Measurements from ENCODE around the gene KIF2C.
"Not testable (repeated sequence)": the region's sequence is repeated elsewhere in the genome, so short reads cannot be mapped to it uniquely, and the experiment has no call there.

KIF2C gene

DNA sequence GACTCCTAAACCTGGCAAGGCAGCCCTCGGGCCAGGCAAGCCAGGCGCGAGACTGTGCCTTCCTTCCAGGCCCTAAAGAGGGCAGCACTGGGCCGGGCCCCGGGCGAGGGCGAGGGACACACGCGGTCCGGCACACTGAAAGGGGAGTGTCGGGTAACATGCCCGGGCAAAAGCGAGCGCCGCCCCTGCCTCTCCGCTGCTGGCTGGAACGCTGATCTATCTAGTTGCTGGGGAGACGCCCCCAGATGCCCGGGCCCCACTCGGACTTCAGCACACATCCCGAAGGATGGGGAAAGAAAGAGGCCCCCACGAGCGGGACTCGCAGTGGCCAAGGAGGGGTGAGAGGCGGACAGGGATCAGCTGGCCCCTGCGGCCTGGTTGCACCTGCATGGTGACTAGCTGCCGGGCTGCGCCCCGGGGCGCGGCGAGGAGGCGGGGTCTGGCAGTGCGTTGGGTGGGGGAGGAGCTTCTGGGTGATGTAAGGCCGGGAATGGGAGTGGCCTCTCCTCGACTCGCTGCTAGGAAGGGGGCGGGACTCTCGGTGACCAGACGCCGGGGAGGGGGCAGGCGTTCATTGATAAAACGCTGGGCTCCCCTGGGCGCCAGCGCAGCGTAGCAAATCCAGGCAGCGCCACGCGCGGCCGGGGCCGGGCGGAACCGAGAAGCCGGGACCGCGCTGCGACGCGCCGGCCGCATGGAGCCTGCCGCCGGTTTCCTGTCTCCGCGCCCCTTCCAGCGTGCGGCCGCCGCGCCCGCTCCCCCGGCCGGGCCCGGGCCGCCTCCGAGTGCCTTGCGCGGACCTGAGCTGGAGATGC is 60.3 kb downstream of the KIF2C start, which contains the start of gene PLK3:
TSS of gene PLK3 (plus strand) at position 608 of the 815 bp plus-strand sequence. CDS start at position 695, 87 bp downstream.
- peak; percentile 99 to 100 for DNase-seq

GRCh38 chr1:44801491-44802305 is 62.1 kb downstream of the KIF2C start:
- DNase-seq = no peak

- DNase-seq = no peak
Observed at GRCh38 chr1:44802306-44803061, 62.8 kb downstream of the KIF2C start.

- DNase-seq = no peak
Observed at GRCh38 chr1:44803062-44803311, 63.4 kb downstream of the KIF2C start.

GRCh38 chr1:44803312-44804095 is 63.9 kb downstream of the KIF2C start:
- no peak for DNase-seq

- DNase-seq = no peak
Observed at GRCh38 chr1:44805311-44806024, 65.8 kb downstream of the KIF2C start.

DNA sequence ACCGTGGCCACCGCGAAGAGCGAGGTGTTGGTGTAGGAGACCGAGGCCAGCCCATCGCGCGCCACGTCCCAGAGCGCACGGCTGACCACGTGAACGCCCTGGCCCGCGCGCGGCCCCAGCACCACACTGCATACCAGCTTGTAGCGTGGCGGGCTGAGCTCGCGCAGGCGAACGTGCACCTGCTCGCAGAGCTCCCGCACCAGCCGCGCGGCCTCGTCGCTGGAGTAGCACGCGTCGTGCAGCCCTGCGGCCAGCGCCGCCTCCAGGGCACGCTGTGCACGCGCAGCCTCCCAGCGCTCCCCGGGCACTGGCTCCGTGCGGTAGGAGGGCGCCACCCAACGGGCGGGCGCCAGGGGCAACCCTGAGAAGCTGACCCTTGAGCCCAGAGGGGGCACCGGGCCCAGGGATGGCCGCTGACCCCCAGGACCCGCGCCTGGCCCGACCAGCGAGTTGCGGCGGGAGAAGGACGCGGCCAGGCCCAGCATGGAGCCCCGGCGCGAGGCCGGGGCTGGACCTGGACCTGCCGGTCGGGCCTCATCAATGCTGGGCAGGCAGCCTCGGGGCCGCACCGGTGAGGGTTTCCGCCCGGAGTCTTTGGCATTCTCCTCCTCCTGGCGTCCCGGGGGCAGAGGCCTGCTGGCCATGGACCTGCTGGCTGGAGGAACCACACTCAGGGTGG is 66.5 kb downstream of the KIF2C start:
- no peak for DNase-seq

DNA sequence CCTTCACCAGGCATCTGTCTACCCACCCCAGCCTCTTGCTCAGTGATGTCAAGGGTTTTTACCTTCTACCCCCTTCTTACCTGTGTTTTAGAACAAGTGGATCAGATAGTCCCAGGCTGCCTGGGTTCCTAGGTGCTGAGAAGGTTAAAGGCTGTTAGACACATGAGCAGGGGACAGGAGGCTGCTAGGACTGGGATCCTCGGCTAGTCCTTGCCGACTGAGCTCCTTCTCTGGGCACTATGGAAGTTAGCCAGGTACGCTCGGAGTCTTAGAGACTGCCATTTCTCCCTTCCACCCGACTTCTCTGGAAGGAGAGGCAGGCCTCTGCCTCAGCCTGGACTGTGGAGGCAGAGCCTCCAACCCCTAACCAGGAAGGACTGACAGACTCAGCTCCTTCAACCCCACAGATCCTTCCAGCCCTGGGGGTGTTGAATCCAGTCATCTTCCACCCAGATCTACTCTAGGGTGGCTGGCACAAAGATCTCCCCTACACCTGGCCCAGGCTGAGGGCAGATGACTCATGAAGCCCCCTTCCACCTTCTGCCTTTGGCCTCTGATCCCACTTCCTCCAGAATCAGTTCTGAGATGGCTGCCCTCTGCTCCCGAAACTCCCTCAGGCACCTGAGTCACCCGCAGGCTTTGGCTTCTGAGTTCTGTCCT is 67.2 kb downstream of the KIF2C start, which contains the start of gene DYNLT4:
TSS of gene DYNLT4 (minus strand) at position 648 of the 660 bp plus-strand sequence. CDS start 683 bp downstream, outside the sequence.
- DNase-seq = no peak

DNA sequence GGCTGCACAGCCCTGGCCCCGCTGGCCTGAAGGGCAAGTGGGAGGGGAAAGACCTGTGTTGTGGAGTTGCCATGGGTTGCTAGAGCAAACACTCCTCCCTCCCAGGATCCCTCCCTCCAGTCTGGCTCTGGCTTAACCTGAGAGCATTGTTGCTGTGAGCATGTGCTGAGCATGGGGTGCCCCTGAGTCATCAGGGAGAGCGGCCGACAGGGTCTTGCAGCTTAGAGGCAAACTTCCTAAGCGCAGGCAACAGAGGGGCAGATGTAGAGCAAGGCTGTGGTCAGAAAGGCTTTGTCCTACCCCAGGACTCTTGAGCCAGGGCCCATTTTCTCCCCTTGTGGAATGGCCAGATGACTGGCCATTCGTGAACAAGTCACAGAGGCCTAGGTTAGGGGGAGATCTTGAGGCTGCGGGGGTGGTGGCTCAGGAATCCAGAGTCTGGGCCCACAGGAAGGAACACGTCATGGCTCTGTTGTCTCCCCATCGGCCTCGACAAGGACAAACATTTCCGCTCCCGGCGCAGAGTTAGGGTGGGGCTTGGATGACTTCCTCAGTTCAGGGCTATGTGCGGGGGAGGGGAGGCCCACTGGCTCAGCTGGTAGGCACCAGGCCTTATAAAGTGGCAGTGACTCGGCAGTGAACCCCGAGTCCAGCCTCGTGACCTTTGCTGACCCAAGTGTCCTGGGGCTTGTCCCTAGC is 67.9 kb downstream of the KIF2C start:
- peak in 1 of 2 experiments; percentile 53 for DNase-seq

DNA sequence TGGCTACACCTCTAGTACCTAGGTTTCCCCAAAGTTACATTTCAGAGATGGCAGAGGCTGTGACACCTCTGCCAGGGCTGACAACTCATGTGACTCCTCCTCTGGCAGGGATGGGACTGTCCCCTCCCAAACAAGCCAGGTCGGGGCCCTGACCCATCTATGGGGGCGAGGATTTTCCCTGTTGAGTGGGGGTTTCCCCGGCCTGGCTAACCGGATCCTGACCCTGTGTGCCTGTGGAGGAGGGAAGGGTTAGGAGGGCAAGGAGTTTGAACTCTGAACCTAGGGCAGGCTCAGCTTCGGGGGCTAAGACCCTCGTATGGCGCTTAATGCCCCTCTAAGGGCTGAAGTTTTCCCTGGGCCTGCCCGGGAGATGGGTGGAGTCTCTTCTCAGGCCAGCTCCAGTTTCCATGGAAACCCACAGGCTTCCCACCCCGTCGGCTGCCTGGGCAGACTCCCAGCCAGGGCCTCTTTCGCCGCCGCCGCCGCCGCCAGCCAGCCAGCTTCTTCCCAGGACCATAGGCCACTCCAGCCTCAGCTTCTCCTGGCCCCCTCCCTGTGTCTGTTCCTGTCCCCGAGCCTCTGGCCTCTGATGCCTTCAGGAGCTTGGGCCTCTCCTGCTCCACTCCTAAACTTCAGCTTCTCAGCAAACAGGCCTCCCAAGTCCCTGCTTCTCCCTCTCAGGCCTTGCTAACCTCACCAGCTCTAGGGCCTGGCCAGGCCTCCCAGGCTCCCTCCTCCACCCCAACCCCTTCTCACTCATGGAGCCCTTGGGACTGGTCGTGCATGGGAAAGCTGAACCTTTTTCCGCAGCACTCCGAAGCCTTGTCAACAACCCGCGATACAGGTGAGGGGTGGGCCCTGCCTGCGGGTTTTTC is 68.7 kb downstream of the KIF2C start, which contains the start of gene BTBD19:
TSS of gene BTBD19 (plus strand) at position 461 of the 875 bp plus-strand sequence. CDS start at position 759, 298 bp downstream.
- DNase-seq = no peak

DNA sequence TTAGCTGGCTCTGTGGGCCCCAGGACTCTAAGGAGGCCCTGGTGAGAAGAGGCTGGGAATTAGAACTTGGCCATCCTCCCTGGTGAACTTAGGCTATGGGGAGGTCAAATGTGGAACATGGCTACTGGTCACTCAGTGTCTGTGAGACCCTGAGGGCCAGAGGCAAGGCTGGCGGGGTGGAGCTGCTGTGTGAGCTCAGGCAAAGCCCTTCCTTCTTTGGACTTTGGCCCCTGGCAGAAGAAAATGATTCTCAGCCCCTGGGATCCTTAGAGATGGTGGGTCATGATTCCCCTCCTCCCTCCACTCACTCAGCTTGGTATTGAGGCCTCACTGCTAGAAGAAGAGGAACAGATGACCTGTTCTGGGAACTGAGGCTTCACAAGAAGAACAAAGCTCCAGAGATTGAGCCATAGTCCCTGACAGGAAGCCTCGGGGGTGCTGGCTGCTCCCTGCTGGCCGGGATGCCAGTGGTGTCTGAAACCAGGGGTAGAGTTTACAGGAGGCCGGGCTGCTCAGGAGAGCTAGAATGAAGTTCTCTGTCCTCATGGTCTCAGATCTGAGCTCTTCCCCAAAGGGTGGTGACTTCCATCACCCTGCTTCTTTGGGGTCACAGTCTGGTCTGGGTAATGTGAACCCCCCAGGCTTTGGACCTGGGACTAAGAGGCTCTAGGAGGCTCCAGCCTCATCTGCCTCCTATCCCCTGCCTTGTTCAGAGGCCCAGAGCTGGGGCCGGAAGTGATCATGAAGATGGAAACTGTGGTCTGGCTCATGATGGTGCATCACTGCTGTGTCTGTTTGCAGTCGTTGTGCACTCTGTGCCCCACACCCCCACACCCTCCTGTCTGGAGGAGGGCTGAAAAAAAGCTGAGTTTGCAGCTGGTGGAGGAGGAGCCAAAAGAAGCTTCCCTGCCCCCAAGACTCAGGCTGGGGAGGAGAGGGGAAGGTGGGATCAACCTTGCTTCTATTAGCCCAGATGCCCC is 69.6 kb downstream of the KIF2C start:
- no peak for DNase-seq

DNA sequence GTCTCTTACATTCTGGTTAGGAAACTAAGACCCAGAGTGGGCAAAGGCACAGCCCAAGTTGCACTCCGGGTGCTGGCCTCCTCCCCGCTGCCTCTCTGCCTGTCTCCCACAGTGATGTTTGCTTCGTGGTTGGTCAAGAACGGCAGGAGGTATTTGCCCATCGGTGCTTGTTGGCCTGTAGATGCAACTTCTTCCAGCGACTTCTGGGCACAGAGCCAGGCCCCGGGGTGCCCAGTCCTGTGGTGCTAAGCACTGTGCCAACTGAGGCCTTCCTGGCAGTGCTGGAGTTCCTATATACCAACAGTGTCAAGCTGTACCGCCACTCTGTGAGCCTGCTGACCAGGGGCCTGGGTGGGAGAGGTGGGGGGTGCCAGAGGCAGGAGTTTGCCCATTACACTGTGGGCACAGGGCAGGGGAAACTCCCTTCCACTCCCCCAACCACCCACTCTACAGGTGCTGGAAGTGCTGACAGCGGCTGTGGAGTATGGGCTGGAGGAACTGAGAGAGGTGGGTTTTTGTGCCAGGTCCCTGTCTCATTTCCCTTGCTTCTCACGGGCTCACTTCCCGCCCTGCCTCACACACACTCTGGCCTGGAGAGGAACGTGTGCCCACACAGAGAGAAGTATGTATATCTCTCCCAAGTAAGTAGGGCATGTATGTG is 70.6 kb downstream of the KIF2C start:
- no peak for DNase-seq

GRCh38 chr1:44810762-44811105 is 71.1 kb downstream of the KIF2C start:
- DNase-seq = not testable (repeated sequence)

GRCh38 chr1:44811234-44811633 is 71.6 kb downstream of the KIF2C start:
- DNase-seq = no peak

GRCh38 chr1:44812822-44813543 is 73.3 kb downstream of the KIF2C start:
- DNase-seq = peak in 1 of 2 experiments; percentile 57

DNA sequence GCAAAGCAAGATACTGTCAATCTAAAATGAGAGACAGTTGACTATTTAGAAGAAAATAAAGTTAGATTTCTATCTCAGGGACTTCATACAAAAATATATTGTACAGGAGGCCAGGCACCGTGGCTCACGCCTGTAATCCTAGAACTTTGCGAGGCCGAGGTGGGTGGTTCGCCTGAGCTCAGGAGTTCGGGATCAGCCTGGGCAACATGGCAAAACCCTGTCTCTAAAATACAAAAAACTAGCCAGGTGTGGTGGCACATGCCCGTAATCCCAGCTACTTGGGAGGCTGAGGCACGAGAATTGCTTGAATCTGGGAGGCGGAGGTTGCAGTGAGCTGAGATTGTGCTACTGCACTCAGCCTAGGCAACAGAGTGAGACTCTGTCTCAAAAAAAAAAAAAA is 76.3 kb downstream of the KIF2C start:
- DNase-seq = not testable (repeated sequence)

All from NCI-H526 (cell line).